CD8-positive, alpha-beta memory T cell (primary cell): ENCODE data around the gene GABBR2. TPM values are rescaled to one million over a fixed set of nuclear protein-coding genes. Genes with fewer than 3 reads are reported as not detected.

Experiments used
- CTCF ChIA-PET: fragments of 350-600 bp; sonication (Branson Sonifier 250); formaldehyde crosslinking; loops from one replicate; lab custom pipeline; 2021; ENCODE audit warnings: antibody characterized with exemption; lab: Charles Lee
- POLR2A ChIA-PET: fragments of 350-600 bp; sonication (Branson Sonifier 250); formaldehyde crosslinking; loops from one replicate; lab custom pipeline; 2021; ENCODE audit warnings: antibody characterized with exemption; lab: Charles Lee
- DNase-seq, 5 donors: peaks; one replicate each; pipeline versions ENCODE4 v3.0.0 to v3.0.0-alpha.2; 2020 to 2022; ENCODE audit warnings: mixed read lengths in 1 of 5
- H3K27ac ChIP-seq: one replicate; pipeline ENCODE4 v1.7.0; 2013; ENCODE audit warnings: low read depth, mild to moderate bottlenecking, low read length, moderate library complexity
- H3K27me3 ChIP-seq: 2 replicates; pipeline ENCODE4 v1.7.0; 2013; ENCODE audit warnings: low read length, mild to moderate bottlenecking; ENCODE audit not compliant: insufficient read depth, poor library complexity, severe bottlenecking
- H3K36me3 ChIP-seq: 2 replicates; pipeline ENCODE4 v1.7.0; 2013; ENCODE audit warnings: mild to moderate bottlenecking, low read length, moderate library complexity; ENCODE audit not compliant: insufficient read depth
- H3K4me1 ChIP-seq: 2 replicates; pipeline ENCODE4 v1.7.0; 2013; ENCODE audit warnings: mild to moderate bottlenecking, low read length, moderate library complexity; ENCODE audit not compliant: insufficient read depth
- H3K4me3 ChIP-seq: 2 replicates; pipeline ENCODE4 v1.7.0; 2013; ENCODE audit warnings: mild to moderate bottlenecking, low read length
- H3K9me3 ChIP-seq: 2 replicates; pipeline ENCODE4 v1.7.0; 2013; ENCODE audit warnings: mild to moderate bottlenecking, low read length
- H3K27ac Mint-ChIP-seq, 8 donors: one replicate each; pipeline ENCODE4 v1.8.0; 2020 to 2021; ENCODE audit warnings: mixed read lengths in 8 of 8, mild to moderate bottlenecking in 6 of 8, inconsistent platforms in 3 of 8, moderate library complexity in 3 of 8
- H3K27me3 Mint-ChIP-seq, 2 donors: one replicate each; pipeline ENCODE4 v1.8.0; 2020 to 2021; ENCODE audit warnings: mixed read lengths in 2 of 2, mild to moderate bottlenecking in 1 of 2, moderate library complexity in 1 of 2
- H3K36me3 Mint-ChIP-seq, 3 donors: one replicate each; pipeline ENCODE4 v1.8.0; 2020 to 2021; ENCODE audit warnings: mixed read lengths in 3 of 3, inconsistent platforms in 1 of 3, mild to moderate bottlenecking in 1 of 3
- H3K4me1 Mint-ChIP-seq, 3 donors: one replicate each; pipeline ENCODE4 v1.8.0; 2020 to 2021; ENCODE audit warnings: mixed read lengths in 3 of 3, inconsistent platforms in 1 of 3, mild to moderate bottlenecking in 1 of 3
- H3K4me3 Mint-ChIP-seq, 7 donors: one replicate each; pipeline ENCODE4 v1.8.0; 2020 to 2021; ENCODE audit warnings: mixed read lengths in 7 of 7, mild to moderate bottlenecking in 6 of 7, moderate library complexity in 4 of 7, inconsistent platforms in 2 of 7
- H3K9me3 Mint-ChIP-seq, 5 donors: one replicate each; pipeline ENCODE4 v1.8.0; 2020 to 2022; ENCODE audit warnings: mixed read lengths in 5 of 5, mild to moderate bottlenecking in 3 of 5, moderate library complexity in 2 of 5, inconsistent platforms in 1 of 5
- polyA plus RNA-seq: library from polyadenylated mRNA; unstranded; fragments of 300-500 nt; fragmentation: Illumina TruSeq; gene quantifications from one replicate; pipeline ENCODE4 v1.2.3, GENCODE V29; 2021
- total RNA-seq, 2 experiments: library from RNA; stranded (reverse); gene quantifications; one replicate each; pipeline ENCODE4 v1.2.3, GENCODE V29; 2021

The GABBR2 gene
- total and polyA plus RNA-seq, 3 experiments from 2014 or later = not detected

DNA sequence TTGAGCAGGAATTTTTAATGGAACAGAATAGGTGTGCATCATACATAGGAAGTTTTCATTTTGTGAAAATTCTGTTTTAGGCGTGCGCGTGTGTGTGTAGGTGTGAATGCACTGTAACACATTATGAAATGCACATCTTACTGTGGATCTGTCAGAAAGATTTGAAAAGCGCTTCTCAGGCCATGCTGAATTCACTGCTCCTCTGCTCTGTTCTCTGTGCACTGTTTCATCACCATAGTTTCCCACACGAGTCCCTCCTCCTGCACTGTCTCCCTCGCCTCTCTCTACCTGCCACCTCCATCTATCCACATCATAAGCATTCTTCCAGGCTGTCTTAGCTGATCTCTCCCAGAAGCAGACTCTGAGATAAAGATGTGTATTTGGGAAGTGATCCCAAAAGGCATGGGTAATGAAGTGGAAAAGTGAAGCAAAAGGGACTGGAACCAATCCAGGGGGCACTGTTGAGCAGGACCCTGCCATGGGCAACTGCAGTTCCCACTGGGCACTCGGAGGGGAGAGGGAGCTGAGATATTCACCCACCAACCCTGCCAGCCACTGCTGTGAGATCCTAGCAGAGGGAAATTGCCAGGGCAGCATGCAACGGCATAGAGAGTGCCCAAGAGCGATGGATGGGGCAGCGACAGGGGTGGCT lies 65.9 kb downstream of the GABBR2 start:
- no peaks in the 10 kb centered on the region for H3K9me3 ChIP-seq

DNA sequence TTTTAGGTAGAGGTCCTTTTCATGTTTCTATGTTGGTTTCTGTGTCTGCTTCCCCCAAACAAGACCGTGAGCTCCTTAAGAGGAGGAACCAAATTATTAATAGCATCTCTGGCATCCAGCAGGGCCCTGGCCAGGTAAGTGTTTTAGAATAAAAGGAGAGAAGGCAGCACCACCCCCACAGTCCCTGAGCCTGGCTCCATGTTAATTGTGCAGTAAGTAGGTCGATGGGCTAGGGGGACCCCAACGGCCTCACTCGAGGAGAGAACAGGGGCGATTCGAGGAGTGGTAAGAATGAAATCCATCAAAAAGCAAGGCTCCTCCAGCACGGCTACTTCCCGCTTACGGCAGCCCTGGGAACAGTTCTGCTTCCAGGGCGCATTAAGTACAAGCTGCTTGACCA lies 67.0 kb downstream of the GABBR2 start:
- Histone ChIP-seq H3K36me3 (no peaks in the 10 kb centered on the region), H3K27me3 (no peaks in the 10 kb centered on the region), H3K9me3 (no peaks in the 10 kb centered on the region), H3K4me3 (no peak overlapping the region), H3K4me1 (no peaks in the 10 kb centered on the region), H3K27ac (no peak overlapping the region)
- Mint-ChIP-seq H3K27ac (no peak overlapping the region), H3K4me3 (no peak overlapping the region), H3K4me1 (no peaks in the 10 kb centered on the region), H3K9me3 (no peaks in the 10 kb centered on the region), H3K27me3 (peaks cover 16 to 29% of the 10 kb centered on the region in 2 donors), H3K36me3 (no peaks in the 10 kb centered on the region)
- ChIA-PET CTCF (no interaction called here), POLR2A (no interaction called here)
- DNase-seq = no peak

More for the DNA sequence above, 65.9 kb downstream of the GABBR2 start:
- Mint-ChIP-seq H3K9me3 (no peaks in the 10 kb centered on the region), H3K4me1 (no peaks in the 10 kb centered on the region), H3K27ac (no peak overlapping the region), H3K4me3 (no peak overlapping the region), H3K27me3 (peaks cover 16 to 29% of the 10 kb centered on the region in 2 donors), H3K36me3 (no peaks in the 10 kb centered on the region)
- no peaks in the 10 kb centered on the region for H3K4me1 ChIP-seq
- no peak for DNase-seq
- no peak overlapping the region for H3K4me3 ChIP-seq
- H3K27me3 ChIP-seq = no peaks in the 10 kb centered on the region
- POLR2A ChIA-PET = no interaction called here
- H3K27ac ChIP-seq = no peak overlapping the region
- no peaks in the 10 kb centered on the region for H3K36me3 ChIP-seq
- CTCF ChIA-PET = interaction anchor here (0.6 kb wide), 1 partner anchor 1648 kb away, joined by 3 read pairs; no protein-coding TSS in a partner anchor

DNA sequence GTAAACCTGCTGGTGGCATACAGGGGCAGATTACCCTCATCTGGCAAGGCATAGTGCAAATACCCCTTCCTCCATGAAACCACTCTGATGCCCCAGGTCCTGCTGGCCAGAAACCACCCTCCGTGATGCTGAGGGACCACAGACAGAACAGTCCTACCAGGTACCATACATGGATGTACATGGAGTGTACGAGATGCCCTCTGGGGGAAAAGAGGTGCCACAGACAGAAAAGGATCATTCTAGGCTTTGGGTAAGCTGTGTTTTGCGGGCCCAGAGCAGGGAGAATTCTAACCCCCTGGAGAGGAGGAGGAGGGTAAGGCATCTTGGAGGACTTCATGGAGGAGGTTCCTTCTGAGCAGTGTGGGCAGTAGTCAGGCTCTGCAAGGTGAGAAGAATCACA lies 68.3 kb downstream of the GABBR2 start:
- no peak for DNase-seq
- no peak overlapping the region for H3K27ac Mint-ChIP-seq
- no peak overlapping the region for H3K4me3 ChIP-seq
- peaks cover 13 to 26% of the 10 kb centered on the region in 2 donors for H3K27me3 Mint-ChIP-seq
- H3K4me3 Mint-ChIP-seq = no peak overlapping the region
- peaks cover 0 to 4% (median 0%) of the 10 kb centered on the region in 5 donors for H3K9me3 Mint-ChIP-seq
- H3K4me1 ChIP-seq = no peaks in the 10 kb centered on the region
- POLR2A ChIA-PET = no interaction called here
- H3K9me3 ChIP-seq = no peaks in the 10 kb centered on the region
- no peaks in the 10 kb centered on the region for H3K4me1 Mint-ChIP-seq
- H3K27me3 ChIP-seq = no peaks in the 10 kb centered on the region
- H3K36me3 ChIP-seq = no peaks in the 10 kb centered on the region
- H3K36me3 Mint-ChIP-seq = no peaks in the 10 kb centered on the region
- CTCF ChIA-PET = no interaction called here
- H3K27ac ChIP-seq = no peak overlapping the region

DNA sequence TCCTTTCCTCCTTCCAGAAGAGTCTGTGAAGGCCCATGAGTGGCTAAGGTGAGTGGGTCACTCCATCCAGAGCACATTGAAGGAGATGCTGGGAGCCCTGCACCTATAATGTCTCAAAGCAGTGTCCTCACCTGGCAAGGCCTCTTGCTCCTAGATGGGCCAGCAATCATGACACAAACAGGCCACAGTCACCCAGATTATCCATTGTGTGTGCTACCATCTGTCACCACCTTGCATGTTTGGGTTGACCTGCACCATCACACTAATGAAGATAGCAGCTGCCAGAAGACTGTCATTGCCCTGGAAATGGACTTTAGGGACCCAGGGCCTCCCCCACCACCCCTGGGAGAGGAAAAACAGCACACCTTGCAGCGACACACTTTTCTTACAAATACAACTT lies 69.6 kb downstream of the GABBR2 start:
- no peaks in the 10 kb centered on the region for H3K36me3 ChIP-seq
- H3K4me1 Mint-ChIP-seq = no peaks in the 10 kb centered on the region
- H3K4me3 ChIP-seq = no peak overlapping the region
- H3K9me3 ChIP-seq = no peaks in the 10 kb centered on the region
- no peak for DNase-seq
- H3K4me3 Mint-ChIP-seq = no peak overlapping the region
- ChIA-PET POLR2A (no interaction called here), CTCF (no interaction called here)
- H3K27ac Mint-ChIP-seq = no peak overlapping the region
- H3K9me3 Mint-ChIP-seq = peaks cover 0 to 4% (median 0%) of the 10 kb centered on the region in 5 donors
- no peaks in the 10 kb centered on the region for H3K36me3 Mint-ChIP-seq
- no peak overlapping the region for H3K27ac ChIP-seq
- H3K27me3 ChIP-seq = no peaks in the 10 kb centered on the region
- peaks cover 13 to 27% of the 10 kb centered on the region in 2 donors for H3K27me3 Mint-ChIP-seq
- H3K4me1 ChIP-seq = no peaks in the 10 kb centered on the region

DNA sequence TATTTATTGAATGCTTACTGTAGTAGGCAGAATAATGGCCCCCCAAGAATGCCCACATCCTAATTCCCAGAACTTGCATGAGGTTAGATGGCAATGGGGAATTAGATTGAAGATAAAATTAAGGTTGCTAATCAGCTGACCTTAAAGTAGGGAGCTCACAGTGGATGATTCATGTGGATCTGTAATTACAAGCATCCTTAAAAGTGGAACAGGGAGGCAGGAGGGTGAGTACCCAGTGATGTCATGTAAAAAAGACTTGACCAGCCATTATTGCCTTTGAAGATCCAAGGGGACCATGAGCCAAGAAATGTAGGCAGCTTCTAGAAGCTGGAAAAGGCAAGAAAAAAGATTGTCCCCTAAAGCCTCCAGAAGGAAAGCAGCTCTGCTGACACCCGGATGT lies 71.4 kb downstream of the GABBR2 start:
- peak overlapping the region in 1 of 8 donors; percentile 68 for H3K27ac Mint-ChIP-seq
- no peak overlapping the region for H3K27ac ChIP-seq
- ChIA-PET CTCF (no interaction called here), POLR2A (no interaction called here)
- H3K4me3 Mint-ChIP-seq = no peak overlapping the region
- H3K27me3 Mint-ChIP-seq = peaks cover 14 to 16% of the 10 kb centered on the region in 2 donors
- H3K27me3 ChIP-seq = no peaks in the 10 kb centered on the region
- H3K36me3 Mint-ChIP-seq = no peaks in the 10 kb centered on the region
- no peak overlapping the region for H3K4me3 ChIP-seq
- no peaks in the 10 kb centered on the region for H3K9me3 ChIP-seq
- no peaks in the 10 kb centered on the region for H3K4me1 Mint-ChIP-seq
- H3K9me3 Mint-ChIP-seq = peaks cover 0 to 4% (median 0%) of the 10 kb centered on the region in 5 donors
- DNase-seq = no peak
- no peaks in the 10 kb centered on the region for H3K4me1 ChIP-seq
- H3K36me3 ChIP-seq = no peaks in the 10 kb centered on the region

DNA sequence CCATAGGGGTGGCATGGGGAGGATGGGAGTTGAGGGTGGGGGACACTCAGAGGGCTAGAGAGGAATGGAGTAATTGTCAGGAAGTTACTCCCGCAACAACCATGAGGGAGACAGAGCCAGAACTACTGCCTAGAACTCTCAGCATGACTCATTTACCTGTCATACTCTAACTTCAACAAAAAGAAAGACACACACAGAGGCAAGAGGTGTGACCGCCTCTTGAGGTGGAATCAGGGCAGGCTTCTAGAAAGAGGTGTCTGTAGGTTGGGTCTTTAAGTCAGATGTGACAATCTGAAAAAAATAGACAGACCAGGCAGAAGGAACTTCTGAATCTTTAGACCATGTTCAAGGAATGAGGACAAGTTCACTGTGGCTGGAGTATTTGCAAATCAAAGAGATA lies 73.4 kb downstream of the GABBR2 start:
- no peaks in the 10 kb centered on the region for H3K9me3 ChIP-seq
- Mint-ChIP-seq H3K27me3 (peaks cover 4 to 10% of the 10 kb centered on the region in 2 donors), H3K4me3 (no peak overlapping the region), H3K9me3 (peaks cover 0 to 4% (median 0%) of the 10 kb centered on the region in 5 donors), H3K27ac (no peak overlapping the region), H3K36me3 (no peaks in the 10 kb centered on the region), H3K4me1 (no peaks in the 10 kb centered on the region)
- no peaks in the 10 kb centered on the region for H3K4me1 ChIP-seq
- no peak for DNase-seq
- H3K4me3 ChIP-seq = no peak overlapping the region
- H3K27ac ChIP-seq = no peak overlapping the region
- H3K27me3 ChIP-seq = no peaks in the 10 kb centered on the region
- no peaks in the 10 kb centered on the region for H3K36me3 ChIP-seq
- CTCF ChIA-PET = no interaction called here
- POLR2A ChIA-PET = no interaction called here

DNA sequence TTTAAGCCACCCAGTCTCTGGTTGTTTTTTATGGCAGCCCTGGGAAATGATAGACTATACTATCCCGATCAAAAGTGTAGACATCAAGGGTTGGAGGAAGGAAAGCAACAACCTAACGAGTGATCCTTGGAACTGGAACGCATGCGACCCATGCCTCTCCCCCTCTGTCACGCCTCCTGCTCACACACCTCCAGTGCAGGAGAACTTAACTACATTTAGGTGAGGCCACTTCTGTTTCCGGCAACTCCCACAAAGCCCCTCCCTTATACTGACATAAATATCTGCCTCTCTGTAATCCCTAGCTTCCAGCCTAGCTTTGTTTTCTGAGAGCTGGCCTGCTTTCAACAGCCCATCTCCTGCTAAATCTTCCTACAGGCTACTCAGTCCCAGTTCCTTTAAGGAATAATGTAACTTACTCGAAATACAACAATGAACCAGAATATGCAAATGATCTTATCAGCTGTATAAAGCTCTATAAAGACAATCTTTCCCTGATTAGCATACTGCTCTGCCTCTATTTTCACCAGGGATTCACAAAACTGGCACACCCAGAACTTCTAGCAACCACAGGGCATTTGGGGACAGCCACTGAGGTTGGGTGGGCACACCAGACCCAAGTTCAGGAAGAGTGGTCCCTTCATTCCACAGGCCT lies 73.9 kb downstream of the GABBR2 start:
- peaks cover 2 to 7% of the 10 kb centered on the region in 2 donors for H3K27me3 Mint-ChIP-seq
- POLR2A ChIA-PET = no interaction called here

DNA sequence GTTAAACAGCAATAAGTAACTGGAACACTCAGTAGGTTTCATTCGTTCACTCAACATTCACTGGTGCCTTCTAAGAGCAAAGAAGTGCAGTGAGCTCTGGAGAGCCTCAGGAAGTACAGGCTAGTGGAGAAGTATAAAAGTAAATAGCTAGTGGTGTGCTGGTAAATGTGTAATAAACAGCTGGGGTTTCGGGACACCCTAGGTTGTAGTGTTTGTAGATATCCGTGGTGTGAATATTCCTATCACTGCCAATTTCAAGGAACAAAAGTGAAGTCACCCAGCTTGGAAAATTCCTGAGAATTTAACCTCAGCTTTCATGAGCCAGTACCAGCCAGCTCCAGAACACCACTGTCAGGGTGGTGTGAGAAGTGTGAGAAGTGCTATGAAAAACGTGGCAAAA lies 75.9 kb downstream of the GABBR2 start:
- ChIA-PET CTCF (no interaction called here), POLR2A (no interaction called here)
- Mint-ChIP-seq H3K4me3 (no peak overlapping the region), H3K27me3 (peaks cover 2 to 15% of the 10 kb centered on the region in 2 donors), H3K4me1 (no peaks in the 10 kb centered on the region), H3K27ac (no peak overlapping the region), H3K9me3 (peaks cover 0 to 4% (median 0%) of the 10 kb centered on the region in 5 donors), H3K36me3 (no peaks in the 10 kb centered on the region)
- Histone ChIP-seq H3K36me3 (no peaks in the 10 kb centered on the region), H3K4me1 (no peaks in the 10 kb centered on the region), H3K4me3 (no peak overlapping the region), H3K27ac (no peak overlapping the region), H3K27me3 (no peaks in the 10 kb centered on the region), H3K9me3 (no peaks in the 10 kb centered on the region)
- no peak for DNase-seq

More for the DNA sequence above, 73.9 kb downstream of the GABBR2 start:
- no peaks in the 10 kb centered on the region for H3K4me1 Mint-ChIP-seq
- no peak overlapping the region for H3K4me3 Mint-ChIP-seq
- H3K36me3 Mint-ChIP-seq = no peaks in the 10 kb centered on the region
- H3K9me3 ChIP-seq = no peaks in the 10 kb centered on the region
- H3K36me3 ChIP-seq = no peaks in the 10 kb centered on the region
- H3K4me1 ChIP-seq = no peaks in the 10 kb centered on the region
- H3K9me3 Mint-ChIP-seq = peaks cover 0 to 4% (median 0%) of the 10 kb centered on the region in 5 donors
- H3K4me3 ChIP-seq = no peak overlapping the region
- no peak overlapping the region for H3K27ac Mint-ChIP-seq
- H3K27ac ChIP-seq = no peak overlapping the region
- CTCF ChIA-PET = no interaction called here
- no peak for DNase-seq
- H3K27me3 ChIP-seq = no peaks in the 10 kb centered on the region
